Body of pancreas (tissue), 4 donors: ENCODE measurements around the gene FAM117A. TPM values are rescaled to one million over a fixed set of nuclear protein-coding genes. Genes with fewer than 3 reads are reported as not detected.
A peak's percentile ranks its signal among the peaks of the same experiment; 100 is the strongest.

Source experiments
- ATAC-seq: fragments of 150-250 bp; one replicate; pipeline ENCODE4 v1.9.1; 2016
- DNase-seq, 4 donors: peaks; one replicate each; pipeline ENCODE4 v3.0.0-alpha.2; 2019
- H3K27ac ChIP-seq, 4 donors: fragments of 200-600 bp; sonication (generic); 1 replicate in 3 of 4; 2 replicates in 1 of 4; pipeline versions ENCODE4 v1.5.1 to v1.6.1; 2016 to 2019; ENCODE audit warnings: mild to moderate bottlenecking in 1 of 4, mixed read lengths in 1 of 4, moderate library complexity in 1 of 4
- H3K27me3 ChIP-seq, 2 donors: fragments of 200-600 bp; sonication (generic); one replicate each; pipeline ENCODE4 v1.6.0; 2016; ENCODE audit warnings: mild to moderate bottlenecking in 1 of 2
- H3K36me3 ChIP-seq, 2 donors: fragments of 200-600 bp; sonication (generic); replicated peaks in 1 of 2; 2 replicates each; pipeline ENCODE4 v1.5.1; 2016; ENCODE audit warnings: low read depth in 2 of 2; ENCODE audit not compliant: insufficient read depth in 1 of 2
- H3K4me1 ChIP-seq: fragments of 200-600 bp; sonication (generic); one replicate; pipeline ENCODE4 v1.6.0; 2016
- H3K4me3 ChIP-seq, 2 donors: fragments of 200-600 bp; sonication (generic); 1 replicate in 1 of 2; 2 replicates in 1 of 2; pipeline ENCODE4 v1.5.1; 2016 to 2019
- H3K9me3 ChIP-seq, 3 donors: fragments of 200-600 bp; sonication (generic); 1 replicate in 2 of 3; 2 replicates in 1 of 3; pipeline ENCODE4 v1.5.1; 2016
- POLR2A ChIP-seq, 3 donors: fragments of 450-650 bp; IDR thresholded peaks; one replicate each; pipeline ENCODE4 v1.6.1; 2016; ENCODE audit warnings: antibody characterized with exemption in 3 of 3, mild to moderate bottlenecking in 2 of 3
- WGBS, 2 donors: methylation state at CpG; one replicate each; pipeline ENCODE4 v1.1.5; 2017; 5-methylcytosine and 5-hydroxymethylcytosine counted together
- intact Hi-C: fragments of 100-400 bp; cut with DNase I; formaldehyde crosslinking; loops from one replicate; pipeline ENCODE4 v1.15.1; 2023
- total RNA-seq, 2 donors: library from RNA; depleted of rRNA; stranded (reverse); fragments of >200 nt; gene quantifications; one replicate each; pipeline ENCODE4 v1.1.0, GENCODE V29; 2016
- TF ChIP-seq, protein P1 (sequence below), 7 experiments: fragments of 450-650 bp in 4 of 7; fragments of 200-600 bp in 3 of 7; sonication (generic) in 3 of 7; IDR thresholded peaks; one replicate each; pipeline ENCODE4 v1.5.1; 2016 to 2019; ENCODE audit warnings: antibody characterized with exemption in 7 of 7

The FAM117A gene
- total RNA-seq, 2 donors from 2014 or later: 4.3 to 11.7 TPM

- Histone ChIP-seq H3K4me3 (no peak overlapping the region), H3K36me3 (no peaks in the 10 kb centered on the region), H3K4me1 (no peaks in the 10 kb centered on the region), H3K27ac (no peak overlapping the region), H3K27me3 (no peaks in the 10 kb centered on the region), H3K9me3 (no peaks in the 10 kb centered on the region)
- intact Hi-C loops: loop anchor here (5.0 kb wide), 2 partner anchors 58 to 213 kb away; no protein-coding TSS in a partner anchor
- TF ChIP-seq, protein P1, sequence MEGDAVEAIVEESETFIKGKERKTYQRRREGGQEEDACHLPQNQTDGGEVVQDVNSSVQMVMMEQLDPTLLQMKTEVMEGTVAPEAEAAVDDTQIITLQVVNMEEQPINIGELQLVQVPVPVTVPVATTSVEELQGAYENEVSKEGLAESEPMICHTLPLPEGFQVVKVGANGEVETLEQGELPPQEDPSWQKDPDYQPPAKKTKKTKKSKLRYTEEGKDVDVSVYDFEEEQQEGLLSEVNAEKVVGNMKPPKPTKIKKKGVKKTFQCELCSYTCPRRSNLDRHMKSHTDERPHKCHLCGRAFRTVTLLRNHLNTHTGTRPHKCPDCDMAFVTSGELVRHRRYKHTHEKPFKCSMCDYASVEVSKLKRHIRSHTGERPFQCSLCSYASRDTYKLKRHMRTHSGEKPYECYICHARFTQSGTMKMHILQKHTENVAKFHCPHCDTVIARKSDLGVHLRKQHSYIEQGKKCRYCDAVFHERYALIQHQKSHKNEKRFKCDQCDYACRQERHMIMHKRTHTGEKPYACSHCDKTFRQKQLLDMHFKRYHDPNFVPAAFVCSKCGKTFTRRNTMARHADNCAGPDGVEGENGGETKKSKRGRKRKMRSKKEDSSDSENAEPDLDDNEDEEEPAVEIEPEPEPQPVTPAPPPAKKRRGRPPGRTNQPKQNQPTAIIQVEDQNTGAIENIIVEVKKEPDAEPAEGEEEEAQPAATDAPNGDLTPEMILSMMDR (IDR thresholded peaks at IDR 0.05): no peak
- no peak for TF ChIP-seq POLR2A (IDR thresholded peaks at IDR 0.05)
- peak in 1 of 4 donors; percentile 14 for DNase-seq
- ATAC-seq: no peak
- WGBS, 2 donors: 79 to 89% methylated on average over 5 to 8 of the region's 8 CpGs
Measured at GRCh38 chr17:49775546-49776260, 11.8 kb upstream of the FAM117A start.

GRCh38 chr17:49766918-49767530 is 3.1 kb upstream of the FAM117A start:
- no peaks in the 10 kb centered on the region for H3K36me3 ChIP-seq
- H3K4me3 ChIP-seq: no peak overlapping the region
- 75 to 85% methylated on average over 3 of the region's 3 CpGs for WGBS, 2 donors
- ATAC-seq (no peak), DNase-seq (no peak)
- H3K27ac ChIP-seq: no peak overlapping the region
- H3K27me3 ChIP-seq: no peaks in the 10 kb centered on the region
- intact Hi-C loops: no loop called here
- peaks cover 18% of the 10 kb centered on the region for H3K4me1 ChIP-seq
- H3K9me3 ChIP-seq: no peaks in the 10 kb centered on the region
- TF ChIP-seq, protein P1 (IDR thresholded peaks at IDR 0.05): no peak
- no peak for TF ChIP-seq POLR2A (IDR thresholded peaks at IDR 0.05)

GRCh38 chr17:49764559-49765180 is 739 bp upstream of the FAM117A start:
- WGBS, 2 donors: 3 to 5% methylated on average over 8 of the region's 8 CpGs
- H3K9me3 ChIP-seq: no peaks in the 10 kb centered on the region

DNA sequence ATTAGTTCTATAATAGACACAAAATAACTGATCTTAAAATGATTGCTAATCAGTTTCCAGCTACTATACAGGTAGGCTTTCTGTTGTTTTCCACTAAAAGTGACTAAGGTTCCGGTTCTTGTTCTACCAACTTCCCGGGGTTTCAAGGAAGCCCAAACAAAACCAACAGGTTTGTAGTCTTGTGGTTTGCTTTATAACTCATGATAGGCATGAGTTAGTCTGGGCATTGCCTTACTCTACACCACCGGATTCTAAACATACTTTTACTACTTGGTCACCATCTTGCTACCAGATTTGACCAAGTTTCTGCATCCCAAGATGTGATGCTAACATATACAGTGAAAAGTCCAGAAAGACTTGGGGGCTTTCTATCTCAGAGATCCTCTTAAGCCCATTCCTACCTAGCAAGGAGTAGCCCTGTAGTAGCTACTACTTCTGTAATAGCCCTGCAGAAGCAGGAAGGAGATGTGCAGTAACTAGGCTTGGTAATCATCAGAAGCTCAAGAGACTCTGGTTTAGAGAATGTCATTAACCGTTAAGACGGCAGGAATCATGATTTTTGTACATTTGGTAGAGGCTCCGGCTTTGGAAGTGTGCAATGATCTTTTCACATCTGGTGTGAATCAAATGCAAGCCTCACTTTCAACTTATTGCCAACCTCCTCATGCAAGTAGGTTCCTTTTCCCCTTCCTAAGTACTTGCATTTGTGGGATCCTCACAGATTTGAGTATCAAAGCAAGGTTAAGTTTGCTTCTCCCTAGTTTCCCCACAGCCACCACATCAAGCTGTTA is 1.6 kb downstream of the FAM117A start:
- Histone ChIP-seq H3K27ac (peak overlapping the region in 2 of 4 donors; percentile 78 to 84), H3K9me3 (no peaks in the 10 kb centered on the region), H3K4me1 (peaks cover 30% of the 10 kb centered on the region), H3K36me3 (no peaks in the 10 kb centered on the region), H3K27me3 (no peaks in the 10 kb centered on the region), H3K4me3 (no peak overlapping the region)
- DNase-seq (no peak), ATAC-seq (no peak)
- TF ChIP-seq, protein P1 (IDR thresholded peaks at IDR 0.05): no peak
- no peak for TF ChIP-seq POLR2A (IDR thresholded peaks at IDR 0.05)
- 30 to 48% methylated on average over 6 of the region's 6 CpGs for WGBS, 2 donors
- intact Hi-C loops: no loop called here

More at GRCh38 chr17:49764559-49765180, 739 bp upstream of the FAM117A start:
- ATAC-seq (peak; percentile 4), DNase-seq (peak in 2 of 4 donors; percentile 26 to 51)
- intact Hi-C loops: no loop called here
- Histone ChIP-seq H3K27ac (peak overlapping the region; percentile 28 to 79 (median 66)), H3K36me3 (no peaks in the 10 kb centered on the region), H3K4me3 (no peak overlapping the region), H3K27me3 (no peaks in the 10 kb centered on the region), H3K4me1 (peaks cover 30% of the 10 kb centered on the region)
- no peak for TF ChIP-seq POLR2A (IDR thresholded peaks at IDR 0.05)
- TF ChIP-seq, protein P1 (IDR thresholded peaks at IDR 0.05): no peak
